Prostate gland (tissue), 2 donors: Measurements from ENCODE around the gene DDX5. TPM values are rescaled to one million over a fixed set of nuclear protein-coding genes. Genes with fewer than 3 reads are reported as not detected.

Experiments
- DNase-seq: peaks from one replicate; pipeline ENCODE4 v3.0.0-alpha.2; 2019; ENCODE audit warnings: low spot score
- H3K27ac ChIP-seq, 2 donors: fragments of 200-600 bp; sonication (generic); 2 replicates each; pipeline ENCODE4 v1.5.1; 2017 to 2019
- H3K27me3 ChIP-seq: fragments of 200-600 bp; sonication (generic); replicated peaks from 2 replicates; pipeline ENCODE4 v1.5.1; 2019; ENCODE audit not compliant: insufficient read depth
- H3K36me3 ChIP-seq, 2 donors: fragments of 200-600 bp; sonication (generic); 1 replicate in 1 of 2; 2 replicates in 1 of 2; pipeline versions ENCODE4 v1.5.1 to v1.8.1; 2017 to 2019
- H3K4me1 ChIP-seq: fragments of 200-600 bp; sonication (generic); replicated peaks from 2 replicates; pipeline ENCODE4 v1.5.1; 2019
- H3K4me3 ChIP-seq, 2 donors: fragments of 200-600 bp; sonication (generic); 2 replicates each; pipeline ENCODE4 v1.5.1; 2017 to 2019
- H3K9me3 ChIP-seq: fragments of 200-600 bp; sonication (generic); 2 replicates; pipeline ENCODE4 v1.5.1; 2017
- POLR2A ChIP-seq: fragments of 450-650 bp; IDR thresholded peaks from one replicate; pipeline ENCODE4 v1.6.1; 2016; ENCODE audit warnings: antibody characterized with exemption, mild to moderate bottlenecking
- POLR2AphosphoS5 ChIP-seq: sonication (generic); formaldehyde crosslinking; IDR thresholded peaks from one replicate; pipeline ENCODE4 v1.6.1; 2017; ENCODE audit warnings: antibody characterized with exemption
- WGBS: methylation state at CpG from one replicate; pipeline ENCODE4 v1.1.5; 2018; 5-methylcytosine and 5-hydroxymethylcytosine counted together
- intact Hi-C: fragments of 100-400 bp; cut with DNase I; formaldehyde crosslinking; loops from one replicate; pipeline ENCODE4 v1.14.2; 2022
- total RNA-seq, 2 donors: library from RNA; depleted of rRNA; stranded (reverse); fragments of >200 nt; gene quantifications; one replicate each; pipeline ENCODE4 v1.1.0, GENCODE V29; 2016
- TF ChIP-seq, protein P1 (sequence below), 4 experiments: fragments of 200-600 bp in 2 of 4; fragments of 450-650 bp in 2 of 4; sonication (generic) in 2 of 4; IDR thresholded peaks; 1 replicate in 3 of 4; 2 replicates in 1 of 4; pipeline ENCODE4 v1.5.1; 2016 to 2019; ENCODE audit warnings: antibody characterized with exemption in 4 of 4, mild to moderate bottlenecking in 2 of 4, moderate library complexity in 2 of 4

Gene DDX5
- total RNA-seq, 2 donors from 2014 or later, result 1,009 to 1,102 TPM

DNA sequence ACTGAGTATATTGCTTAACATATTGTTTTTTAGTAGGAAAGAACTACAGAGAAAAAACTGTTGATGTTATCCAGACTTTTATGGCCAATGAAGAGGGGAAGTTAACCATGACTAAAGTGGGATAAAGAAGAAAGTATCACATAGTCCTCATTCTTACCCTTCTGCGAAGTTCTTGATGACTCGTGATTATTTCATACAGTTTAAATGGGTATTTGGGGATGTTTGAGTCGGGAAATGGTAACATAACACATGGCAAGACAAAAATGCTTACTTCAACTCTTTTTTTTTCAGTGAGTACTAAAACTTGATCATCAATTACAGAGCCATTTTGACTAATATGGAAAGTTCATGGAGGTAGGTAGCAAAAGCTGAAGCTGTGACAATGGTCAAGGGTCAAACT is 14.1 kb downstream of the DDX5 start:
- TF ChIP-seq POLR2A, result no peak
- TF ChIP-seq, protein P1, sequence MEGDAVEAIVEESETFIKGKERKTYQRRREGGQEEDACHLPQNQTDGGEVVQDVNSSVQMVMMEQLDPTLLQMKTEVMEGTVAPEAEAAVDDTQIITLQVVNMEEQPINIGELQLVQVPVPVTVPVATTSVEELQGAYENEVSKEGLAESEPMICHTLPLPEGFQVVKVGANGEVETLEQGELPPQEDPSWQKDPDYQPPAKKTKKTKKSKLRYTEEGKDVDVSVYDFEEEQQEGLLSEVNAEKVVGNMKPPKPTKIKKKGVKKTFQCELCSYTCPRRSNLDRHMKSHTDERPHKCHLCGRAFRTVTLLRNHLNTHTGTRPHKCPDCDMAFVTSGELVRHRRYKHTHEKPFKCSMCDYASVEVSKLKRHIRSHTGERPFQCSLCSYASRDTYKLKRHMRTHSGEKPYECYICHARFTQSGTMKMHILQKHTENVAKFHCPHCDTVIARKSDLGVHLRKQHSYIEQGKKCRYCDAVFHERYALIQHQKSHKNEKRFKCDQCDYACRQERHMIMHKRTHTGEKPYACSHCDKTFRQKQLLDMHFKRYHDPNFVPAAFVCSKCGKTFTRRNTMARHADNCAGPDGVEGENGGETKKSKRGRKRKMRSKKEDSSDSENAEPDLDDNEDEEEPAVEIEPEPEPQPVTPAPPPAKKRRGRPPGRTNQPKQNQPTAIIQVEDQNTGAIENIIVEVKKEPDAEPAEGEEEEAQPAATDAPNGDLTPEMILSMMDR (IDR thresholded peaks at IDR 0.05), result no peak
- TF ChIP-seq POLR2AphosphoS5, result no peak
- no peaks in the 10 kb centered on the region for H3K27me3 ChIP-seq
- H3K4me3 ChIP-seq, result no peak overlapping the region
- no peaks in the 10 kb centered on the region for H3K9me3 ChIP-seq
- peaks cover 0 to 2% of the 10 kb centered on the region in 2 donors for H3K36me3 ChIP-seq
- intact Hi-C loops, result loop anchor here (5.0 kb wide), 1 partner anchor 70 kb away; no protein-coding TSS in a partner anchor
- 81% methylated on average over 3 of the region's 3 CpGs for WGBS
- H3K27ac ChIP-seq, result no peak overlapping the region
- no peaks in the 10 kb centered on the region for H3K4me1 ChIP-seq
- no peak for DNase-seq

DNA sequence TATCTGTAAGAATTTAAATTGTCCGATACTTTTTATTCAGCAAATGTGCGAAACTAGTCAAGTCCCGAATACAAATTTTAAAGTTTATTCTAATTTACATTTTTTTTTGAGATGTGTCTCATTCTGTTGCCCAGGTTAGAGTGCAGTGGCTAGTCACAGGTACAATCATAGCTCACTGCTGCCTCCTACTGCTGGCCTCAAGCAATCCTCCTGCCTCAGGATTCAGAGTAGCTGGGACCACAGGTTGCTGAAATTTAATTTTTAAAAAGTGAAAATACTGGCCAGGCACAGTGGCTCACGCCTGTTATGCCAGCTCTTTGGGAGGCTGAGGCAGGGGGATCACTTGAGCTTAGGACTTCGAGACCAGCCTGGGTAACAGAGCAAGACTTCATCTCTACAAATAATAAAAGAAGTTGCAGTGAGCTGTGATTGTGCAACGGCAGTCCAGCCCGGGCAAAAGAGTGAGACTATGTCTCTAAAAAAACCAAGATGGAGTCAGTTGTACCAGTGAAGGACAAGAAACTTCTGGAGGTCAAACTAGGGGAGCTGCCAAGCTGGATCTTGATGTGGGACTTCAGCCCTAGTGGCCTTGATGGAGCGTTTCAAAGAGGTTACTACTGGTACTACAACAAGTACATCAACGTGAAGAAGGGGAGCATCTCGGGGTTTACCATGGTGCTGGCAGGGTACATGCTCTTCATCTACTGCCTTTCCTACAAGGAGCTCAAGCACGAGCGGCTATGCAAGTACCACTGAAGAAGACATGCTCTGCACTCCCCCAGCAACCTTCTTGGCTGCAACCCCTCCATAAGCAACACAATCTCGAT is 14.8 kb downstream of the DDX5 start:
- 90% methylated on average over 13 of the region's 13 CpGs for whole genome bisulfite sequencing
- Histone ChIP-seq H3K27me3 (no peaks in the 10 kb centered on the region), H3K4me1 (no peaks in the 10 kb centered on the region), H3K9me3 (no peaks in the 10 kb centered on the region), H3K27ac (no peak overlapping the region), H3K4me3 (no peak overlapping the region), H3K36me3 (peaks cover 0 to 2% of the 10 kb centered on the region in 2 donors)
- no peak for DNase-seq
- TF ChIP-seq POLR2AphosphoS5 (no peak), POLR2A (no peak)
- TF ChIP-seq, protein P1 (IDR thresholded peaks at IDR 0.05), result peak in 2 of 4 experiments; percentile 28 to 41
- intact Hi-C loops, result loop anchor here (5.0 kb wide), 1 partner anchor 69 kb away; no protein-coding TSS in a partner anchor

DNA sequence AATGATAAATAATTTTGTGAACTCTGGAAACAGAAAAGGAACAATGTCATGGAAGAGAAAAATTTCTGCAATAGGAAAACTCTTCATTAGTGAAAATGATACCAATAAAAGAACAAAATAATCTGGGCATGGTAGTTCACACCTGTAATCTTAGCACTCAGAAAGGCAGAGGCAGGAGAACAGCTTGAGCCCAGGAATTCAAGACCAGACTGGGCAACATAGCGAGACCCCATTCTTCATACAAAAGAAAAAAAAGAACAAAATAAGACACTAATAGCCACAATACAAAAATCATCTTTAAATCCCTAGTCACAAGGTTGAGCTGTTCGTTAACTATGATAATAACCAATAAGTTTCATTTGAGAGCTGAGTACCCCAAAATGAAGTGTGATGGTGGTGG is 17.8 kb downstream of the DDX5 start:
- no peak for DNase-seq
- Histone ChIP-seq H3K4me3 (no peak overlapping the region), H3K4me1 (no peaks in the 10 kb centered on the region), H3K27me3 (no peaks in the 10 kb centered on the region), H3K27ac (no peak overlapping the region), H3K9me3 (no peaks in the 10 kb centered on the region), H3K36me3 (peaks cover 0 to 5% of the 10 kb centered on the region in 2 donors)
- WGBS, result 100% methylated on average over 2 of the region's 2 CpGs
- intact Hi-C loops, result no loop called here
- no peak for TF ChIP-seq POLR2AphosphoS5
- TF ChIP-seq, protein P1 (IDR thresholded peaks at IDR 0.05), result no peak
- no peak for TF ChIP-seq POLR2A

DNA sequence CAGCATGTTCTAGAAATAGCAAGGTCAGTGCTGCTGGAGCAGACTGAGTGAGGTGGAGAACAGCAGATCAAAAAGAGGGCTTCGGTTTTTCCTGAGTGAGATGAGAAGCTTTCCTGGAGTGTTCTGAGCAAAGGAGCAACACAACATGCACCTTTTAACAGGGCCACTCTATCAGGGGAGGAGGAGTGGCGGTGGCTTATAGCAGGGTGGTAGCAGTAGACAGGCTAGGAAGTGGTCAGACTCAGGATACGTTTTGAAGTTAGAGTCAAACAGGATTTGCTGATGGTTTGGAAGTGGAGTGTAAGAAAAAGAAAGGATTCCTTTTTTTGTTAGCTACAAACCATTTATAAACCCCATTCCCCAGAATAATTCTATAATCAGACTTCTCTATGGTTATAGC is 21.7 kb downstream of the DDX5 start:
- intact Hi-C loops, result no loop called here

More for the DNA sequence above, 21.7 kb downstream of the DDX5 start:
- Histone ChIP-seq H3K4me3 (no peak overlapping the region), H3K36me3 (peaks cover 0 to 5% of the 10 kb centered on the region in 2 donors), H3K4me1 (no peaks in the 10 kb centered on the region), H3K27me3 (no peaks in the 10 kb centered on the region), H3K27ac (no peak overlapping the region), H3K9me3 (no peaks in the 10 kb centered on the region)
- TF ChIP-seq, protein P1 (IDR thresholded peaks at IDR 0.05), result no peak
- TF ChIP-seq POLR2A, result no peak
- TF ChIP-seq POLR2AphosphoS5, result no peak
- WGBS, result 97% methylated on average over 3 of the region's 3 CpGs
- DNase-seq, result no peak
